Caco-2 (cell line): ENCODE results near the gene RIOX2. TPM values are rescaled to one million over a fixed set of nuclear protein-coding genes. Genes with fewer than 3 reads are reported as not detected.

Experiments used
- BruUV-seq: library from RNA; stranded (reverse); fragments of 400-500 nt; replicated peaks from 2 replicates; lab custom pipeline; 2021; lab: Mats Ljungman, UMichigan
- CTCF ChIA-PET: fragments of 300-600 bp; sonication (Branson Sonifier 250); formaldehyde crosslinking; loops from one replicate; lab custom pipeline; 2022; ENCODE audit warnings: antibody characterized with exemption; lab: Charles Lee
- POLR2A ChIA-PET: fragments of 300-600 bp; sonication (Branson Sonifier 250); formaldehyde crosslinking; loops from one replicate; lab custom pipeline; 2022; ENCODE audit warnings: antibody characterized with exemption; lab: Charles Lee
- DNase-seq, 2 experiments: peaks; one replicate each; pipeline versions ENCODE4 v3.0.0 to v3.0.0-alpha.2; 2020 to 2022
- H3K27me3 ChIP-seq: replicated peaks from 2 replicates; pipeline ENCODE4 v1.6.0; 2011; ENCODE audit warnings: low read length; ENCODE audit not compliant: control insufficient read depth, insufficient read depth
- H3K36me3 ChIP-seq: 2 replicates; pipeline ENCODE4 v1.5.1; 2011; ENCODE audit warnings: low read length; ENCODE audit not compliant: control insufficient read depth, insufficient read depth
- H3K4me1 ChIP-seq: fragments of 250-450 bp; sonication (Bioruptor Pico); 2 replicates; pipeline ENCODE4 v1.5.1; 2020; ENCODE audit warnings: mild to moderate bottlenecking
- H3K4me3 ChIP-seq: 2 replicates; pipeline ENCODE4 v1.5.1; 2011; ENCODE audit warnings: low read depth, mild to moderate bottlenecking, control low read depth, low read length
- H3K9me3 ChIP-seq: fragments of 250-450 bp; sonication (Bioruptor Pico); 2 replicates; pipeline ENCODE4 v1.5.1; 2020; ENCODE audit warnings: mild to moderate bottlenecking, moderate library complexity
- H3K27ac Mint-ChIP-seq: one replicate; pipeline ENCODE4 v1.8.0; 2022; ENCODE audit warnings: mixed read lengths; ENCODE audit not compliant: unreplicated experiment
- H3K27me3 Mint-ChIP-seq: one replicate; pipeline ENCODE4 v1.8.0; 2022; ENCODE audit warnings: mixed read lengths; ENCODE audit not compliant: insufficient read depth, unreplicated experiment
- H3K36me3 Mint-ChIP-seq: one replicate; pipeline ENCODE4 v1.8.0; 2022; ENCODE audit warnings: mild to moderate bottlenecking, mixed read lengths; ENCODE audit not compliant: insufficient read depth, unreplicated experiment
- H3K4me1 Mint-ChIP-seq: one replicate; pipeline ENCODE4 v1.8.0; 2022; ENCODE audit warnings: low read depth, mixed read lengths; ENCODE audit not compliant: unreplicated experiment
- H3K4me3 Mint-ChIP-seq: one replicate; pipeline ENCODE4 v1.8.0; 2022; ENCODE audit warnings: mild to moderate bottlenecking, moderate library complexity, mixed read lengths; ENCODE audit not compliant: unreplicated experiment
- H3K9me3 Mint-ChIP-seq: one replicate; pipeline ENCODE4 v1.8.0; 2022; ENCODE audit warnings: mixed read lengths; ENCODE audit not compliant: unreplicated experiment
- CTCF ChIP-seq, 2 experiments: fragments of 200-600 bp in 1 of 2; IDR thresholded peaks; 1 replicate in 1 of 2; 2 replicates in 1 of 2; pipeline versions ENCODE4 v1.5.1 to v1.8.0; 2011 to 2022; ENCODE audit warnings: antibody characterized with exemption in 1 of 2, control low read depth in 1 of 2, inconsistent platforms in 1 of 2, low read depth in 1 of 2, low read length in 1 of 2, mild to moderate bottlenecking in 1 of 2, moderate library complexity in 1 of 2; ENCODE audit not compliant: insufficient read depth in 1 of 2, severe bottlenecking in 1 of 2, unreplicated experiment in 1 of 2
- intact Hi-C: fragments of 100-400 bp; cut with micrococcal nuclease; formaldehyde crosslinking; loops from one replicate; pipeline ENCODE4 v1.10.0; 2022; ENCODE audit not compliant: unreplicated experiment
- total RNA-seq: library from RNA; stranded (reverse); gene quantifications from 2 replicates; pipeline ENCODE4 v1.2.3, GENCODE V29; 2022

RIOX2 gene
- total RNA-seq, 1 experiment from 2014 or later = 25.0 TPM

- no peak overlapping the region for H3K4me3 ChIP-seq
- H3K4me3 Mint-ChIP-seq = no peak overlapping the region
- intact Hi-C loops = no loop called here
- TF ChIP-seq CTCF (IDR thresholded peaks at IDR 0.05; ENCODE audit: insufficient read depth in 1 of 2, low read depth in 1 of 2, low read length in 1 of 2, severe bottlenecking in 1 of 2, unreplicated experiment in 1 of 2) = no peak
- H3K27me3 Mint-ChIP-seq = peaks cover 5% of the 10 kb centered on the region
- H3K36me3 ChIP-seq = no peaks in the 10 kb centered on the region
- DNase-seq = no peak
- H3K27me3 ChIP-seq = no peaks in the 10 kb centered on the region
- no TSS peak for BruUV-seq
- CTCF ChIA-PET = no interaction called here
- H3K4me1 ChIP-seq = 0 out of 2 replicates have a peak, but pooled peaks cover 9% of the 10 kb centered on the region
- POLR2A ChIA-PET = no interaction called here
- H3K9me3 Mint-ChIP-seq = no peaks in the 10 kb centered on the region
- H3K36me3 Mint-ChIP-seq = no peaks in the 10 kb centered on the region
- no peaks in the 10 kb centered on the region for H3K4me1 Mint-ChIP-seq
- no peak overlapping the region for H3K27ac Mint-ChIP-seq
- H3K9me3 ChIP-seq = no peaks in the 10 kb centered on the region
Measured at GRCh38 chr3:97994328-97994945, 22.2 kb upstream of the RIOX2 start.

GRCh38 chr3:97993526-97993925, 21.3 kb upstream of the RIOX2 start:
- no peak overlapping the region for H3K27ac Mint-ChIP-seq
- BruUV-seq = no TSS peak
- TF ChIP-seq CTCF (IDR thresholded peaks at IDR 0.05; ENCODE audit: insufficient read depth in 1 of 2, low read depth in 1 of 2, low read length in 1 of 2, severe bottlenecking in 1 of 2, unreplicated experiment in 1 of 2) = no peak

GRCh38 chr3:97992547-97993173, 20.4 kb upstream of the RIOX2 start:
- CTCF ChIA-PET = interaction anchor here (0.6 kb wide), 1 partner anchor 17 kb away, joined by 3 read pairs; no protein-coding TSS in a partner anchor
- Mint-ChIP-seq H3K4me1 (no peaks in the 10 kb centered on the region), H3K36me3 (no peaks in the 10 kb centered on the region), H3K9me3 (peaks cover 9% of the 10 kb centered on the region), H3K27me3 (peaks cover 3% of the 10 kb centered on the region), H3K4me3 (no peak overlapping the region), H3K27ac (no peak overlapping the region)
- Histone ChIP-seq H3K27me3 (no peaks in the 10 kb centered on the region), H3K4me3 (no peak overlapping the region), H3K36me3 (no peaks in the 10 kb centered on the region), H3K9me3 (no peaks in the 10 kb centered on the region), H3K4me1 (0 out of 2 replicates have a peak, but pooled peaks cover 9% of the 10 kb centered on the region)
- POLR2A ChIA-PET = interaction anchor here (0.6 kb wide), 1 partner anchor 22 kb away, joined by 3 read pairs; no protein-coding TSS in a partner anchor
- BruUV-seq = no TSS peak
- no peak for DNase-seq
- intact Hi-C loops = no loop called here
- TF ChIP-seq CTCF (IDR thresholded peaks at IDR 0.05; ENCODE audit: insufficient read depth in 1 of 2, low read depth in 1 of 2, low read length in 1 of 2, severe bottlenecking in 1 of 2, unreplicated experiment in 1 of 2) = no peak

More at GRCh38 chr3:97993526-97993925, 21.3 kb upstream of the RIOX2 start:
- Histone ChIP-seq H3K4me3 (no peak overlapping the region), H3K4me1 (0 out of 2 replicates have a peak, but pooled peaks cover 9% of the 10 kb centered on the region), H3K27me3 (no peaks in the 10 kb centered on the region), H3K9me3 (no peaks in the 10 kb centered on the region), H3K36me3 (no peaks in the 10 kb centered on the region)
- H3K36me3 Mint-ChIP-seq = no peaks in the 10 kb centered on the region
- intact Hi-C loops = no loop called here
- H3K27me3 Mint-ChIP-seq = peaks cover 3% of the 10 kb centered on the region
- no peaks in the 10 kb centered on the region for H3K4me1 Mint-ChIP-seq
- ChIA-PET POLR2A (no interaction called here), CTCF (no interaction called here)
- H3K9me3 Mint-ChIP-seq = peaks cover 3% of the 10 kb centered on the region
- no peak for DNase-seq
- H3K4me3 Mint-ChIP-seq = no peak overlapping the region
